Nephron (organoid): ENCODE data around the gene SNAPC2.

Experiments used
- H3K27ac Mint-ChIP-seq, 3 experiments: 2 replicates each; pipeline ENCODE4 v1.8.0; 2020; ENCODE audit warnings: mixed read lengths in 3 of 3, mild to moderate bottlenecking in 2 of 3, moderate library complexity in 1 of 3
- H3K27me3 Mint-ChIP-seq: 2 replicates; pipeline ENCODE4 v1.8.0; 2021; ENCODE audit warnings: low read depth, mild to moderate bottlenecking, moderate library complexity, mixed read lengths
- H3K36me3 Mint-ChIP-seq: 2 replicates; pipeline ENCODE4 v1.8.0; 2020; ENCODE audit warnings: low read depth, mixed read lengths
- H3K4me1 Mint-ChIP-seq: 2 replicates; pipeline ENCODE4 v1.8.0; 2020; ENCODE audit warnings: mixed read lengths
- H3K4me3 Mint-ChIP-seq, 3 experiments: 2 replicates each; pipeline ENCODE4 v1.8.0; 2020; ENCODE audit warnings: mild to moderate bottlenecking in 3 of 3, mixed read lengths in 3 of 3, moderate library complexity in 2 of 3
- H3K9me3 Mint-ChIP-seq: 2 replicates; pipeline ENCODE4 v1.8.0; 2020; ENCODE audit warnings: mixed read lengths
- TF ChIP-seq, protein P1 (sequence below), 3 experiments: fragments of 200-600 bp; sonication (generic); IDR thresholded peaks; one replicate each; pipeline ENCODE4 v1.5.0; 2021; ENCODE audit warnings: antibody characterized with exemption in 3 of 3; ENCODE audit not compliant: unreplicated experiment in 3 of 3

SNAPC2 gene

GRCh38 chr19:7914099-7914498, 6.0 kb upstream of the SNAPC2 start:
- Mint-ChIP-seq H3K9me3 (no peaks in the 10 kb centered on the region), H3K27ac (no peak overlapping the region)

GRCh38 chr19:7914598-7915045, 5.5 kb upstream of the SNAPC2 start, which contains the start of gene TGFBR3L:
Gene TGFBR3L (plus strand): TSS chr19:7914830.
- TF ChIP-seq, protein P1, sequence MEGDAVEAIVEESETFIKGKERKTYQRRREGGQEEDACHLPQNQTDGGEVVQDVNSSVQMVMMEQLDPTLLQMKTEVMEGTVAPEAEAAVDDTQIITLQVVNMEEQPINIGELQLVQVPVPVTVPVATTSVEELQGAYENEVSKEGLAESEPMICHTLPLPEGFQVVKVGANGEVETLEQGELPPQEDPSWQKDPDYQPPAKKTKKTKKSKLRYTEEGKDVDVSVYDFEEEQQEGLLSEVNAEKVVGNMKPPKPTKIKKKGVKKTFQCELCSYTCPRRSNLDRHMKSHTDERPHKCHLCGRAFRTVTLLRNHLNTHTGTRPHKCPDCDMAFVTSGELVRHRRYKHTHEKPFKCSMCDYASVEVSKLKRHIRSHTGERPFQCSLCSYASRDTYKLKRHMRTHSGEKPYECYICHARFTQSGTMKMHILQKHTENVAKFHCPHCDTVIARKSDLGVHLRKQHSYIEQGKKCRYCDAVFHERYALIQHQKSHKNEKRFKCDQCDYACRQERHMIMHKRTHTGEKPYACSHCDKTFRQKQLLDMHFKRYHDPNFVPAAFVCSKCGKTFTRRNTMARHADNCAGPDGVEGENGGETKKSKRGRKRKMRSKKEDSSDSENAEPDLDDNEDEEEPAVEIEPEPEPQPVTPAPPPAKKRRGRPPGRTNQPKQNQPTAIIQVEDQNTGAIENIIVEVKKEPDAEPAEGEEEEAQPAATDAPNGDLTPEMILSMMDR (IDR thresholded peaks at IDR 0.05; ENCODE audit: unreplicated experiment in 3 of 3), result no peak
- peaks cover 13% of the 10 kb centered on the region for H3K36me3 Mint-ChIP-seq
- peak within 1 kb of the TSS in 1 of 3 experiments; percentile 43 for H3K27ac Mint-ChIP-seq
- H3K9me3 Mint-ChIP-seq, result no peaks in the 10 kb centered on the region
- H3K27me3 Mint-ChIP-seq, result peaks cover 48% of the 10 kb centered on the region
- peak within 1 kb of the TSS; percentile 48 to 76 (median 71) for H3K4me3 Mint-ChIP-seq
- H3K4me1 Mint-ChIP-seq, result peaks cover 6% of the 10 kb centered on the region

More at GRCh38 chr19:7914099-7914498, 6.0 kb upstream of the SNAPC2 start:
- Mint-ChIP-seq H3K4me3 (no peak overlapping the region), H3K27me3 (peaks cover 46% of the 10 kb centered on the region), H3K4me1 (peaks cover 4% of the 10 kb centered on the region), H3K36me3 (peaks cover 13% of the 10 kb centered on the region)
- TF ChIP-seq, protein P1 (IDR thresholded peaks at IDR 0.05; ENCODE audit: unreplicated experiment in 3 of 3), result no peak

- Mint-ChIP-seq H3K36me3 (peaks cover 13% of the 10 kb centered on the region), H3K4me1 (peaks cover 13% of the 10 kb centered on the region), H3K9me3 (no peaks in the 10 kb centered on the region), H3K27ac (peak overlapping the region in 1 of 3 experiments; percentile 43), H3K4me3 (peak overlapping the region; percentile 54 to 76 (median 71)), H3K27me3 (peaks cover 56% of the 10 kb centered on the region)
- TF ChIP-seq, protein P1 (IDR thresholded peaks at IDR 0.05; ENCODE audit: unreplicated experiment in 3 of 3), result no peak
These were observed 4.7 kb upstream of the SNAPC2 start for GRCh38 chr19:7915250-7916102.

GRCh38 chr19:7916103-7916954, 3.8 kb upstream of the SNAPC2 start:
- H3K27me3 Mint-ChIP-seq, result peaks cover 59% of the 10 kb centered on the region
- peak overlapping the region in 2 of 3 experiments; percentile 51 to 54 for H3K4me3 Mint-ChIP-seq
- peaks cover 11% of the 10 kb centered on the region for H3K36me3 Mint-ChIP-seq
- H3K27ac Mint-ChIP-seq, result no peak overlapping the region
- peaks cover 20% of the 10 kb centered on the region for H3K4me1 Mint-ChIP-seq
- H3K9me3 Mint-ChIP-seq, result no peaks in the 10 kb centered on the region
- TF ChIP-seq, protein P1 (IDR thresholded peaks at IDR 0.05; ENCODE audit: unreplicated experiment in 3 of 3), result no peak

GRCh38 chr19:7916955-7917266, 3.2 kb upstream of the SNAPC2 start:
- TF ChIP-seq, protein P1 (IDR thresholded peaks at IDR 0.05; ENCODE audit: unreplicated experiment in 3 of 3), result no peak
- H3K36me3 Mint-ChIP-seq, result peaks cover 8% of the 10 kb centered on the region
- no peak overlapping the region for H3K27ac Mint-ChIP-seq
- peaks cover 59% of the 10 kb centered on the region for H3K27me3 Mint-ChIP-seq
- peaks cover 20% of the 10 kb centered on the region for H3K4me1 Mint-ChIP-seq
- no peaks in the 10 kb centered on the region for H3K9me3 Mint-ChIP-seq
- H3K4me3 Mint-ChIP-seq, result peak overlapping the region; percentile 78 to 82 (median 80)
